Inferior parietal cortex (tissue), 1 donor: ENCODE data around the gene PCDH12.
"Not testable (repeated sequence)": the region's sequence is repeated elsewhere in the genome, so short reads cannot be mapped to it uniquely, and the experiment has no call there.

Experiments
- DNase-seq: peaks from one replicate; pipeline ENCODE4 v3.0.0-alpha.2; 2016; ENCODE audit errors: extremely low spot score

The PCDH12 gene

DNA sequence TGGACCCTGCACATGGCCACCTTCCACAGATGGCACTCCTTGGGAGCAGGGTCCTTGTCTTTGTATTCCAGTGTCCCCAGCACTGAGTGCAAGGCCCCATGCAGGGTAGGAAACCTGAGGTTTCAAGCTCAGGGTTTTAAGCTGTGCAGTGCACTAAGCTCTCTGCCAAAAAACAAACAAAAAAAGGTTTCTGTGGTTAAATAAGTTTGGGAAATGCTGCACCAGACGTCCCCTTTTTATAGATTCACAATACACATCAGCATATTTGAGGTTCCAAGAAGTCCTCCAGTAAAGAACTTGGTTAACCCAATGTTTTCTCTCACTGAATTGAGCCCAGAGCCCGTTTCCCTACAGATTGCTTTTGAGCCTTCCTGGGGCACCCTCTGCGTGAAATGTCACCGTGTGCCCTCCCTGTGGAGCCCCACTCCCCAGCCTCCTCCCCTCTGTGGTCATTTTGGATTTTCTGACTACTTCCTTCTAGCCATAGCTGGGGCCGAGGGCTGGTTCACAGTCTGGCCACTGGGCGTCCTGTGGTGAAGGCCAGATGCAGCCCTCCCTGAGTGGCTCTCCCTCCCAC, 17.2 kb downstream of the PCDH12 start:
- DNase-seq: no peak

DNA sequence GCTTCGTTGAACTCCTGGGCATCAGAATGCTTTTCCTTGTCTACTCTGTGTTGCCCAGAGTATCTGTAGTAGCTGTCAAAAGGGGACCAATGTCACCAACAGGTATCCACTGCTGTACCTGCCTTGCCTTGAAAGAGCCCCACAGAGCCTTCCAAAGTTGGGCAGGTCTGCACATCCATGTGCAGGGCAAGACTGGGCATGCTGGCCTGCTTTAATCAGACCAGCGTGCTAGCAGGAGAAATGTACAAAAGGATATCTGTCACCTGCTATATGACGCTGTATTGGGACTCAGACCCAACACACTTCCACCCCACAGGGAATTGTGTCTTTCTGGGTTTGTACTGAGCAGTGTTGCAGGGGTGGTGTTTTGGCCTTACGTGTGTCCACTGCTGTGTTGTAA, 22.5 kb downstream of the PCDH12 start:
- no peak for DNase-seq

DNA sequence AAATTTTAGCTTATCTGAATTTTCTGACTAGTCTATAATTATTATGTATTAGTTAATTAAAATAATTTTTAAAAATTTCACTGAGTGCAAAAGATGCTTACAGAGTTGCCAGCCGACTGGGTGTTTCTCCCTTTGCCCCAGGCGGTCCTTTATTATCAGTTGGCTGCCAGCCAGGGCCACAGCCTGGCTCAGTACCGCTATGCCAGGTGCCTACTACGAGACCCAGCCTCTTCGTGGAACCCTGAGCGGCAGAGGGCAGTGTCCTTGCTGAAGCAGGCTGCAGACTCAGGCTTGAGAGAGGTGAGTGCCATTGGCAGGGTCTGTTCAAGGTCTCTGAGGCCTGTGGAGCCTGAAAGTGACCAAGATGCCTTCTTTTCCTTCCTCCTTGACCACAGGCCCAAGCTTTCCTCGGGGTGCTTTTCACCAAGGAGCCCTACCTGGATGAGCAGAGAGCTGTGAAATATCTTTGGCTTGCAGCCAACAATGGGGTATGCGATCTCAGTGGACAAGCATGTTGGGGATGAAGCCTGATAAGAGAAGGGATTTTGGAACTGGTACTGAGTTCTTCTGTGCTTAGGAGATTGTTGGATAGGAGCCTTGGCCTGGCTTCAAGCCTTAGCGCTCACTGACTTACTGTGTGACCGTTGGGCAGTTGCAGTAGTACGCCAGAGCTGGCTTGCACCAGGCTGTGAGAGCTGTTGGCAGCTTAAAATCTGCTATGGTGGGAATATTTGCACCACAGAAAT, 23.7 kb downstream of the PCDH12 start:
- no peak for DNase-seq

DNA sequence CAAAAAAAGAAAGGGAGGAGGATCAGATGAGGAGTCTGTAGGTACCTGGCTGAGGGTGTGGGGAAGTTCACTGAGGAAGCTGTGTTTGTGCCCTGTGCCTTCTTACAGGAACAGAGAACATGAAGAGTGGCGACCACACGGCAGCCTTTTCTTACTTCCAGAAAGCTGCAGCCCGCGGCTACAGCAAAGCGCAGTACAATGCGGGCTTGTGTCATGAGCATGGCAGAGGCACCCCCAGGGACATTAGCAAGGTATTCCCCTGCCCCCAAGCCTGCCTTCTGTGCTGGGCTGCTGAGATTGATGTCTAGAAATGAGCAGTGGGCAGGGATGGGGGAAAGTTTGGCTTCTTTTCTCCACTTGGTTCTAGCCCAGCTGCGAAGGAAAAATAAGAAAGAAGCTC, 24.9 kb downstream of the PCDH12 start:
- DNase-seq: no peak

DNA sequence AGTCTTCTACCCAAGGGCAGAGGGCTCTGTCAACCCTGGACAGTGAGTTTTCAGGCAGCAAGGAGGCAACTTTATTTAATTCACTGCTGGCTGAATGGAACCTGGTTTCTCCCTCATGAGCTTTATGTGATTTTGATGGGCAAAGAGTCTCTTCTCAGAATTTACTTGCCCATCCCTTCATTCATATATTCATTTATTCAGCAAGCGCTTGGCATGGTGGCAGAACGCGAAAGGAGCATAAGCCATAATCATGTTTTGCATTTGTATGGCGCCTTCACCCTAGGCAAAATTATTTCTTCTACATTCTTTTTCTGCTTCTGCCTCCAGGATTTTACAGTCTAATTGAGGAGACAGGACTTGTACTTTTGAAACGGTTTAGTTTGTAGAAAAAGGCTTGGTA, 26.3 kb downstream of the PCDH12 start:
- no peak for DNase-seq

DNA sequence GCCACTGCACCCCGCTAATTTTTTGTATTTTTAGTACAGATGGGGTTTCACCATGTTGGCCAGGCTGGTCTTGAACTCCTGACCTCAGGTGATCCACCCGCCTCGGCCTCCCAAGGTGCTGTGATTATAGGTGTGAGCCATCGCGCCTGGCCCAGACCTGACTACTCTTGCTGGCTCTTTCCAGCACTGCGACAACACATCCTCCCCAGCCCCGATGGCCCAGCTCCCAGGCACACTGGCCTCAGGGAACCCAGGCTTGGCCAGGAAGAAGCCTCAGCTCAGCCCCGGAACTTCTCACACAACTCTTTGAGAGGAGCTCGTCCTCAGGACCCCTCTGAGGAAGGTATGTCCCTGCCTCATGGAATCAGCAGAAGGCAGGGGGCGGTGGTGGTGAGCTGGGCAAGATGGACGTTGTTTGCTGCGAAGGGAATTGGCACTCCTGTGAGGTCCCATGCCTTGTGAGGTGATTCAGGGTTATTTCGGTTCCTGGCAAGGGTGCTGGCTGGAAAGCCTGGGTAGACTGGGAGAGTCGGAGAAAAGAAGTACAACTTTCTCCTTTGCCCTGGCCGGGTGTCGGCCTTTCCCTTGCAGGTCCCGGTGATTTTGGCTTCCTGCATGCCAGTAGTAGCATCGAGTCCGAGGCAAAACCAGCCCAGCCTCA, 28.5 kb downstream of the PCDH12 start:
- no peak for DNase-seq

DNA sequence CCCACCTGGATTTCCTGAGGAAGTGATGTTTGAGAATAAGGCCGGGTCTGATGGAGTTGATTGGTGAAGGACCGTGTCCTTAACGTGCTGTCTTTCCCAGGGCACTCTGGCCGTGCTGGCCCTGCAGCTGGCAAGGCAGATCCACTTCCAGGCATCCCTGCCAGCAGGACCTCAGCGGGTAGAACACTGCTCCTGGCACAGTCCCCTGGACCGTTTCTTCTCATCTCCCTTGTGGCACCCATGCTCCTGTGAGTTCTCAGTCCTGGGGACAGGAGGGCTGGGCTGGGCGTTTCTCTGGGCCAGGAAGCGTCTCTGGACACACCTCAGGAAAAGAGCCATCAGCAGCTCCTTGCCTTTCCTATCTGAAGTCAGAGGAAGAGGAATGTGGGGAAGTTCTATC, 30.0 kb downstream of the PCDH12 start:
- DNase-seq: no peak

DNA sequence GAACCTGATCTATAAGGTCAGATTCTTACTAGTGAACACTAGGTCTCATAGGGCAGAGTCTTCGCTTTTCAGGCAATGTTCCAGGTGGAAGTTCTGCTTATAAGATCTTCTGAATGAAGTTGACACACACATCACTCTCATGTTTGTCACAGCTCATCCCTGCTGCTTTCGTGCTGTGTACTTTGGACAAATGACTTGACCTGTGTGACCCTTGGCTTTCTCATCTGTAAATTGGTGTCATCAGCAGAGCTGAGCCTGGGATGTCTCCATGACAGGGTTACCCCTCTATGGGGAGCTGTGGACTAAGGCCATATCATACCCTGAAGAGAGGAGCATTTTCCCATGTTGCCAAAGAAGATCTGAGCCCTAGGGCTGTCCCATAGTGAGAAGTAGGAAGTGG, 31.6 kb downstream of the PCDH12 start:
- no peak for DNase-seq

DNA sequence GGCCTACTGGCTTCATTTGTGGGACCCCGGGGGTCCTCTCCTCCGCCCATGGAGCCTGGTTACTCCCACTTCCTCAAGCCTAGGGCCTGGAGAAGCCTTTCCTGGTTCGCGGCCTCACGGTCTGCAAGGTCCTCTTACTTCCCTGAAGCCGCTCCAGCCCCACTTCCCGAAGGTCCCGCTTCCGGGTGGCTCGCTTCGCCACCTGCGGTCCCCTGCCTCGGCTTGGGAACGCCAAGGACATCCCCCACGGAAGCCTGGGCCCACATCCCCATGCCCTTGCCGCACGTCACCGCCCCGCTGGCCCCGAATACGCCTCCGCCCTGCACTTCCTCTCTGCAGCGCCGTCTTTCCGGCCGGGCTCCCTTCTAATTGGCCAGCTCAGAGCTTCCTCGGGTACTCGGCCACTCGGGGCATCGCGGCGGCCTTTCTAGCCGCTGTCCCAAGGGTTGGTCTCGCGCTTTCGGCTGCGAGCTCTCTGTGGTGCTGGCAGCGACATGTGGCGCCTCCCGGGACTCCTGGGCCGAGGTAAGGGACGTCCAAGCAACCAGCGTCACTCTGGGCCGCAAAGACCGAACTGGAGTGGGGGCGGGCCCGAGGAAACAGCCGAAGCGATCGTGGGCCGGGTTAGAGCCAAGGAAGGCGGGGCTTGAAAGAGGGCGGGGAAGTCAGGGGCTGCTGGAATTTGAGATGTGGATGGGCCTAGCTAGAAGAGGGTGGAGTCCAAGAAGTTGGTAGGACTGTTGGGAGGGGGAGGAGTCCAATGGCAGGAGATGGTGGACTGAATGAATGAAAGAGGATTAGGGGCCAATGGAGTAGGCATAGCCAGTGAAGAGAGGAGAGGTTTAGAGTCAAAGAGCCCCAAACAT, 34.3 kb downstream of the PCDH12 start, which contains the start of gene DELE1:
Gene DELE1 (plus strand): TSS at position 424 of the 866 bp plus-strand sequence. CDS start 71 bp downstream, at position 495.
- DNase-seq: peak; percentile 95

DNA sequence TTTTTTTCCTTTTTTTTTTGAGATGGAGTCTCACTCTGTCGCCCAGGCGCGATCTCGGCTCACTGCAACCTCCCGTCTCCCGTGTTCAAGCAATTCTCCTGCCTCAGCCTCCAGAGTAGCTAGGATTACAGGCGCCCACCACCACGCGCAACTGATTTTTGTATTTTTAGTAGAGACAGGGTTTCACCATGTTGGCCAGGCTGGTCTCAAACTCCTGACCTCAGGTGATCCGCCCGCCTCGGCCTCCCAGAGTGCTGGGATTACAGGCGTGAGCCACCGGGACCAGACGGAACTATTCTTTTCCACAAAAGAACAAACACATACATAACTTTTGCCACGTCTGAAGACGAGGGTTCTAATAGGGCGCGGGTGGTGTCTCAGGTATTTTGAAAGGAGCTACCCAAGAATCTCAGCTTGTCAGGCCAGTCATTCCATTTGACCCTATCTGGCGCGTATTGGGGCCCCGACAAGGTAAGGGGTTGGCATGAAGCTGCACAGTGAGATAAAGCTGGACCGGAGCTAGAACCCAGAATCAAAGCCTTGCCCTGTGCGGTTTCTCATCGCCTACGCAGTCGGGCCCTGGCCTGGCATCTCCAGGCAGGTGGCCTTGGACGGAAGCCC, 35.1 kb downstream of the PCDH12 start:
- not testable (repeated sequence) for DNase-seq

DNA sequence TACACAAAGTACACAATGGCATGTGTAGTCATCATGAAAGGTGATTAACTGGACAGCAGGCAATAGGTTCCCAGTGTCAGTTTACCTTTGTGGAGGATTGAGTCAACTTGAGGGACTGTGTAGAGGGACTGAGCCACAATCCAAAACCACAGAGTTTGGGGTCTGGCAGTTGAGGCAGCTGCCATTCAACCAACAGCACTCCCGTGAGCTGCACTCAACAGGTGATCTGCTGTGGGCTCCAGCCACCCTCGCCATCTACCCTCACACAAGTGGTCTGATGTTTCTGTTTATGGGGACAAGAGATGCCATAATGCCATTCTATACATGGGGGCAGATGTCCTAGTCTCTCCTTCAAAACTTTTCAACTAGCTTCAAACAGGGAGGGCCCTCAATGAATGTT, 37.2 kb downstream of the PCDH12 start:
- no peak for DNase-seq

DNA sequence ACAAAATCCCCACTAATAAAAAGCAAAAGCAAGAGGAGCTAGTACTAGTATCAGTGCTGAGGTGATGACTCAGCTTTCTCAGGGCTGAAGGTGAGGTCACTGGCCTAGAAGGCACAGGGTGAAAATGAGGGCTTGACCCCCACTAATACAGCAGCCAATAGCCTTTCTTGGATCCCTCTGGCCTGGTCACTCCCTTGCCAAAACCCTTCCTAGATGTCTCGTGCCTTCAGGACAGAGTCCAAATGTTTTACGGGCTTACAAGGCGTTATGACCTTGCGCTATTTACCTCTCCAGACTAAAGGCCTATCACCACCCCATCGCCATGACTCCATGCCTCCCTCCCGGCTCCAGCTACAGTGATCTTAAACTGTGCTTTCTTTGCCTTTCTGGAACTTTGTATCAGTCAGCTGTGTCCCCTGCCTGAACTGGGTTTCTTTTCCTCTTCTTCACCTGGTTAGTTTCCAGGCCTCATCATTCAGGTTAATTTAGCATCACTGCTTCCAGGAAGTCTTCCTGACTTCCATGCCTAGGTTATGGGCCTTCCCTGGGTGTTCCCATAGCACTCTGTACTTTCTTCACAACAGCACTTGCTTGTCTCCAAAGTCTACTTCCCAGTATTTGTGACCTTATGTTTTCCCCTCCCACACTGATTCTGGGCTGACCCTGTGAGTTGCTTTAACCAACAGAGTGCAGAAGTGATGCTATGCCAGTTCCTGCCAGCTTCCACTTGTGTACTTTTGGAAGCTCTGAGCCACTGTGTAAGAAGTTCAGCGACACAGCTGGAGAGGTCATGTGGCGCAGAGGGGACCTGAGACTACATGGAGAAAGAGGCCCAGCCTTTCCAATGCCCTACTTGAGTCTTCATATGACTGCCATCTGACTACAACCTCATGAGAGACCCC, 38.5 kb downstream of the PCDH12 start:
- DNase-seq: no peak

DNA sequence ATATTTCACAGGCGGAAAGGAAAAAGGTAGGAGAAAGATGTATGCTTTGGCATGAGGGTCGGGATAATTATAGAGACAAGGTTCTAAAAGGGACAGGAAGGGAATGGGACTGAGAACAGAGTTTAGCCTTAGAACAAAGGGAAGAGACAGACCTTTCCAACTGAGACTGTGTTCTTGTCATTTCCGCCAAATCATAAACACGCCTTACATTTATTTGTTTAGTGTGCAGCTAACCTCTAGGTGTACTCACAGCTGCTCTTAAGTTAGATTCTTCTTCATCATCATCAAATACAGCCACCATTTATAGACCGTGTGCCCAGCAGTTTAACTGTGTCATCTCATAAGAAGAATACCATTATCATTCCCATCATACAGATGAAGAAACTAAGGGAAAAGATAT, 40.2 kb downstream of the PCDH12 start:
- no peak for DNase-seq

DNA sequence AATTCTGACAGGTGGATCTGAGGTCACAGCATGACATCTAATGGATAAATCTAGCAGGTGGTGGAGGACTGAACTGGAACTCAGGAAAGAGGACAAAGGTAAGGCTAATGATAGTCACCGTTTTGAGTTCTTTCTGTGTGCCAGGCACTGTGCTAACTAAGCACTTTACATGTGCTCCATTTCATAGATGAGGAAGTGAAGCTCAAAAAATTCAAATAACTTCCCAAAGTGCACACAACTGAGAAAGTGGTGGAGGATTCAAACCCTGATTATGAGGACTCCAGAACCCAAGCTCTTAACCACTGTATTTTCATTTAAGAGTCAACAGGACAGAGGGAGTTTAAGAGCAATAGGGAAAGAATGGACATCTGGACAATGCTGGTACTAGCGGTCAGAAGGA, 41.5 kb downstream of the PCDH12 start:
- no peak for DNase-seq

DNA sequence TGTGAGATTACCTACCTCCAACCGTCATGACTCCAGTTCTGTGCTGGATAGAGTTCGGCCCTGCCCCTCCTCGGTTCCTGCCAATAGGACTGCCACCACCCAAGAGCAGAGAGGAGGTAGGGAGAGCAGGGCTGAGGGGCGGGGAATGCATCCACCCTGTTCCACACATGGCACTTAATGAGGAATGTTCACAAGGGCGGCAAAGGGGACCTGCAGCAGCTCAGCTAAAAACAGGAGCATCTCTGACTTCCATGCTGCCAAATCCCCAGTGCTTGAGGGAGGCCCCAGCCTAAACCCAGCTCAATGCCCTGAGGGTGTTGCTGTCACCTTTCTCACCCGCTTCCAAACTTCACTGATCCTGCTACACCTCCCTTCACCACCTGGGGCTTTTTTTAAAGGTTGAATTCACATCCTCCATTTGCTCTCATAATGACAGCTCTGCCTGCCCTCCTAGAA, 42.1 kb downstream of the PCDH12 start:
- no peak for DNase-seq

DNA sequence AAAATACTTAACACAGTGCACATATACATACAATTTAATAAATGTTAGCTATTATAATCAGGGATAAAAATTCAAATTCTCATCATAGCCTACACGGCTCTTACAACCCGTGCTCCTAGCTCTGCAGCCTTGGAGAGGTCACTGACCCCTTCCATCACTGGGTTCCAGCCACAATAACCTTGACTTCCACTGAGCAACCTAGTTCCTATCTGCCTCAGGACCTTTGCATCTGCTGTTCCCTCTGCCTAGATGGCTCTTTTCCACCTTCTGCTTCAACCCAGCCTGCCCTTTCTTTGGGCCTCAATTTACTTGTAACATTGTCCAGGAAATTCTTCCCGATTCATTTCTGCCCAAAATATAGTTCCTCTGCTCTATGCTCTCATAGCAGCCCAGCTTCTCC, 43.2 kb downstream of the PCDH12 start:
- no peak for DNase-seq

DNA sequence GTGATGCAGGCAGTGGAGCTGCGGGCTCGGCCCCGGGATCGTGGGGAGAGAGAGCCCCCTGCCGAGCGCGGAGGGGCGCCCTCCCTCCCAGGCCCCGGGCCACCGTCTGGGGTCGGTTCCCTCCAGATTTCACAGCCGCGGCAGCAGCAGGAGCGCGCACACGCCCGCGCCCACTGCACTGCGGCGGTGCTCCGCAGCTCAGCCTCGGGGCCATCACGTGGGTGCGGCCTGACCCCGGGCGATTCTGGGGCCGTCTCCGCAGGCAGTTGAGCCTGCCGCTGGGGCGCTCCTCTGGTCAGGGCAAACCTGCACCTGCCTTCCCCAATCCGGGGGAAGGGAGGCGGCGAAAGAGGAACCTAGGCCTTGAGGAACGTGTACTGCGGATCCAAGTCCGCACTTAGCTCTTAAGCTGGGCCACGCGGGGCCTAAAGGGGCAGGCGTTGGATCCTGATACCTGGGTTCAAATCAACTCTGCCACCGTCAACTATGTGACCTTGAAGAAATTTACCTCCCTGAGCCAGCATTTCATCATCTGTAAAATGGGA, 43.7 kb downstream of the PCDH12 start:
- peak; percentile 58 for DNase-seq

DNA sequence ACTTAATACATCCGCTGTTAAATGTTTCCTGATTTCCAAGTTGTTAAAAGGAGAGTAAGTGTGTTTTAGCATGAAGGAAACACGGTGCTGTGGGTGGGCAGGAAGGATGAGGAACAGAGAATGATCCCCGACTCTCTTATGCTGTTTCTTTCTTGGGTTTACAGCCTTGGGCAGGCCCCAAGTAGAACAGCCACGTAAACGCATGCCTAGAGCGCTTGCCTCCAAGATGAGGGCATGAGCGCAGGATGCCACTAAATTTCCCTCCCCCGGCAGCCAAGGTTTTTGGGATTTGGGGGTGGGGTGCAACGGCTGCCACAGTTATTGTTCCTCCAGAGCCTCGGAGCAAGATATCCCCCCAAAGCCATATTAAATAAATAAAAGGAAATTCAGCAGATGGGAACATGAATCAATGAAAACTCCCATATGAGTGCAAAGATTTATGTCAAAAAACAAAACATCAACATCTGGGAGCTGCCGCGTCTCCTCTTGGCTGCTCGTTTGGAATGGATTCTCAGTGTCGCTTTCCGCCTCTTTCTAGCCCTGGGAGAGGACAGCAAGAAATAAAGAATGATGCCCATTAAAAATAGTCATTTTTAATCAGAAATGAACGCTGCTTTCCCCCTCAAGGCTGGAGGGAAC, 44.3 kb downstream of the PCDH12 start:
- peak; percentile 34 for DNase-seq

DNA sequence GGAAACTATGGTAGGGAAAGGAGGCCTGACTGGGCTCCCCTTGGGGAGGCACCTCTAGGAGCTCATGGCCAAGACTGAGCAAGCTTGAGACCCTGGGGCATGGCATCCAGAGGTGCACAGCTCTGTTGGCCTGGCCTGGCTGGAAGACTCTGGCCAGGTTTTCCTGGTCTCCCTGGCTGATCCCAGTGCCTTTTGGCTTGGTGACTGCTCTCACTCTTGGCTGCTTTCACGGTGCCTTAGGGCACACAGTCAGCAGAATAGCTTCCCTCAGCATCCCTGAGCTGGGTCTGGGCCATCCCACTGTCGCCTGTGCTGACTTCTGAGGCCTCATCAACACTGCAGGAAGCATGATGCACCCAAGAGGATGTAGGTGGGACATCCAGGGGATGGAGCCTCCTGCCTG, 47.7 kb downstream of the PCDH12 start:
- no peak for DNase-seq

DNA sequence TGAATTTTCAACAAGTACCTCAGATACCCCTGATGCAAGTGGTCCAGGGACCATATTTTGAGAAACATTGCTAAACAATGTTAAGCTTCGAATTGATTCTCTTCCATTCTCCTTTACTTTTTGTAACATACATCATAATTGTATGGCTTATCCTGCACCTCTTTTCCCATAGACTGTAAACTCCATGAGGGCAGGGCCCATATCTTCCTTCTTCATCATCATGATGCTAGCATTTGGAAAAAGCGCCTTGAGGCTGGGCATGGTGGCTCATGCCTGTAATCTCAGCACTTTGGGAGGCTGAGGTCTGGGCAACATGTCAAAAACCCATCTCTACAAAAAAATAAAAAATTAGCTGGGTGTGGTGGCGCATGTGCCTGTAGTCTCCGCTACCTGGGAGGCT, 48.8 kb downstream of the PCDH12 start:
- no peak for DNase-seq
